Measurements from ENCODE around the gene CDKL5.
A peak's percentile ranks its signal among the peaks of the same experiment; 100 is the strongest.

The CDKL5 gene

DNA sequence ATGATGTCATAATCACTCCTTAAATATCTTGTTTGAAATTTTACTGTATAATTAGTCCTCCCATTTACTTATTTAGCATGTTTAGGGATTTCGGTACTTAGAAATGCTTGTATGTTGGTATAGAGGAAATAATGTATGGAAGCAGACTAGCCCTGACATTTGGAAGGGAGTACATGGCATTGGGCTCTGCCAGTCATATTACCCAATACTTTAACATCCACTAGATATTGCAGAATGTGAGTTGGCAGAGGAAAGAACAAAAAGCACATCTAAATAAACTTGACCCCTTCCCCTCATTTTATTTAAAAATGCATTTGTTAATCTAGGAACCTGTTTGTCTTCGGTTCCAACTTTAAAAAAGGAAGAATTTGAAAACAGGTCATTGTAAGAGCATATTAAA is 168.7 kb downstream of the CDKL5 start:
- no peak overlapping the region for H3K27ac Mint-ChIP-seq
- H3K9me3 Mint-ChIP-seq = peaks cover 24% of the 10 kb centered on the region
- no peaks in the 10 kb centered on the region for H3K27me3 Mint-ChIP-seq (ENCODE audit: low read depth, poor library complexity)
- H3K4me3 Mint-ChIP-seq = no peak overlapping the region
- no peaks in the 10 kb centered on the region for H3K4me1 Mint-ChIP-seq
- DNase-seq = no peak
- TF ChIP-seq, protein P1, sequence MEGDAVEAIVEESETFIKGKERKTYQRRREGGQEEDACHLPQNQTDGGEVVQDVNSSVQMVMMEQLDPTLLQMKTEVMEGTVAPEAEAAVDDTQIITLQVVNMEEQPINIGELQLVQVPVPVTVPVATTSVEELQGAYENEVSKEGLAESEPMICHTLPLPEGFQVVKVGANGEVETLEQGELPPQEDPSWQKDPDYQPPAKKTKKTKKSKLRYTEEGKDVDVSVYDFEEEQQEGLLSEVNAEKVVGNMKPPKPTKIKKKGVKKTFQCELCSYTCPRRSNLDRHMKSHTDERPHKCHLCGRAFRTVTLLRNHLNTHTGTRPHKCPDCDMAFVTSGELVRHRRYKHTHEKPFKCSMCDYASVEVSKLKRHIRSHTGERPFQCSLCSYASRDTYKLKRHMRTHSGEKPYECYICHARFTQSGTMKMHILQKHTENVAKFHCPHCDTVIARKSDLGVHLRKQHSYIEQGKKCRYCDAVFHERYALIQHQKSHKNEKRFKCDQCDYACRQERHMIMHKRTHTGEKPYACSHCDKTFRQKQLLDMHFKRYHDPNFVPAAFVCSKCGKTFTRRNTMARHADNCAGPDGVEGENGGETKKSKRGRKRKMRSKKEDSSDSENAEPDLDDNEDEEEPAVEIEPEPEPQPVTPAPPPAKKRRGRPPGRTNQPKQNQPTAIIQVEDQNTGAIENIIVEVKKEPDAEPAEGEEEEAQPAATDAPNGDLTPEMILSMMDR (IDR thresholded peaks at IDR 0.05) = no peak
- peaks cover 24% of the 10 kb centered on the region for H3K36me3 Mint-ChIP-seq (ENCODE audit: low read depth)

GRCh38 chrX:18596096-18596495 is 170.7 kb downstream of the CDKL5 start:
- peaks cover 24% of the 10 kb centered on the region for H3K9me3 Mint-ChIP-seq

GRCh38 chrX:18598413-18598812 is 173.0 kb downstream of the CDKL5 start:
- TF ChIP-seq, protein P1 (IDR thresholded peaks at IDR 0.05) = no peak
- no peak overlapping the region for H3K4me3 Mint-ChIP-seq
- H3K36me3 Mint-ChIP-seq (ENCODE audit: low read depth) = peaks cover 5% of the 10 kb centered on the region
- peaks cover 21% of the 10 kb centered on the region for H3K9me3 Mint-ChIP-seq
- no peak overlapping the region for H3K27ac Mint-ChIP-seq
- no peak for DNase-seq
- H3K4me1 Mint-ChIP-seq = no peaks in the 10 kb centered on the region
- no peaks in the 10 kb centered on the region for H3K27me3 Mint-ChIP-seq (ENCODE audit: low read depth, poor library complexity)

More at GRCh38 chrX:18596096-18596495, 170.7 kb downstream of the CDKL5 start:
- DNase-seq = no peak
- no peaks in the 10 kb centered on the region for H3K27me3 Mint-ChIP-seq (ENCODE audit: low read depth, poor library complexity)
- H3K27ac Mint-ChIP-seq = peak overlapping the region; percentile 64
- TF ChIP-seq, protein P1 (IDR thresholded peaks at IDR 0.05) = no peak
- H3K4me1 Mint-ChIP-seq = no peaks in the 10 kb centered on the region
- H3K4me3 Mint-ChIP-seq = no peak overlapping the region
- peaks cover 11% of the 10 kb centered on the region for H3K36me3 Mint-ChIP-seq (ENCODE audit: low read depth)

- Mint-ChIP-seq H3K36me3 (ENCODE audit: low read depth) (peaks cover 28% of the 10 kb centered on the region), H3K4me1 (no peaks in the 10 kb centered on the region), H3K27me3 (ENCODE audit: low read depth, poor library complexity) (no peaks in the 10 kb centered on the region), H3K4me3 (no peak overlapping the region), H3K9me3 (peaks cover 31% of the 10 kb centered on the region), H3K27ac (no peak overlapping the region)
- TF ChIP-seq, protein P1 (IDR thresholded peaks at IDR 0.05) = no peak
- no peak for DNase-seq
These were observed 182.6 kb downstream of the CDKL5 start for GRCh38 chrX:18607966-18608365.

GRCh38 chrX:18613930-18614639 is 188.7 kb downstream of the CDKL5 start:
- H3K9me3 Mint-ChIP-seq = peaks cover 38% of the 10 kb centered on the region
- H3K4me1 Mint-ChIP-seq = peaks cover 6% of the 10 kb centered on the region
- TF ChIP-seq, protein P1 (IDR thresholded peaks at IDR 0.05) = no peak
- H3K4me3 Mint-ChIP-seq = no peak overlapping the region
- DNase-seq = no peak
- no peaks in the 10 kb centered on the region for H3K27me3 Mint-ChIP-seq (ENCODE audit: low read depth, poor library complexity)
- H3K27ac Mint-ChIP-seq = no peak overlapping the region
- H3K36me3 Mint-ChIP-seq (ENCODE audit: low read depth) = peaks cover 17% of the 10 kb centered on the region

Measured in nephron progenitor cell (in vitro differentiated cells).